IMR-90 (cell line): ENCODE measurements around the gene RNF103. TPM values are rescaled to one million over a fixed set of nuclear protein-coding genes. Genes with fewer than 3 reads are reported as not detected.

Source experiments
- ATAC-seq: fragments of 200-7000 bp; cut with Tn5 transposase; 2 replicates; pipeline ENCODE4 v1.9.1; 2020; ENCODE audit warnings: low read depth, mild to moderate bottlenecking, moderate library complexity
- BruUV-seq: library from RNA; stranded (reverse); fragments of 400-500 nt; replicated peaks from 2 replicates; lab custom pipeline; 2021; lab: Mats Ljungman, UMichigan
- CTCF ChIA-PET: fragments of 300-600 bp; formaldehyde crosslinking; extraction: SDS; loops from one replicate; lab custom pipeline; 2021; ENCODE audit warnings: antibody characterized with exemption; lab: Yijun Ruan, JAX
- POLR2A ChIA-PET: fragments of 300-600 bp; sonication (Branson Sonifier 250); formaldehyde crosslinking; loops from one replicate; lab custom pipeline; 2022; ENCODE audit warnings: antibody characterized with exemption; ENCODE audit not compliant: unreplicated experiment; lab: Charles Lee
- DNase-seq: peaks from one replicate; pipeline ENCODE4 v3.0.0; 2013
- H2AFZ ChIP-seq: replicated peaks from 2 replicates; pipeline ENCODE3; 2013; ENCODE audit warnings: low read length, mild to moderate bottlenecking; ENCODE audit not compliant: poor library complexity
- H2AK5ac ChIP-seq: 2 replicates; pipeline ENCODE4 v1.6.1; 2013; ENCODE audit warnings: low read depth, low read length, inconsistent platforms
- H2AK9ac ChIP-seq: replicated peaks from 2 replicates; pipeline ENCODE3; 2013; ENCODE audit warnings: mild to moderate bottlenecking, low read depth, low read length, moderate library complexity; ENCODE audit not compliant: poor library complexity
- H2BK120ac ChIP-seq: 2 replicates; pipeline ENCODE4 v1.6.1; 2013; ENCODE audit warnings: low read depth, low read length, inconsistent platforms
- H2BK15ac ChIP-seq: 3 replicates; pipeline ENCODE4 v1.6.1; 2013; ENCODE audit warnings: low read depth, low read length, inconsistent platforms
- H2BK20ac ChIP-seq: 2 replicates; pipeline ENCODE4 v1.6.1; 2013; ENCODE audit warnings: low read depth, mild to moderate bottlenecking, inconsistent platforms, low read length, moderate library complexity
- H2BK5ac ChIP-seq: 2 replicates; pipeline ENCODE4 v1.6.1; 2013; ENCODE audit warnings: mild to moderate bottlenecking, low read depth, low read length, inconsistent platforms; ENCODE audit not compliant: poor library complexity, severe bottlenecking
- H3K14ac ChIP-seq: replicated peaks from 2 replicates; pipeline ENCODE4 v1.6.1; 2013; ENCODE audit warnings: low read depth, low read length, inconsistent platforms
- H3K18ac ChIP-seq: 2 replicates; pipeline ENCODE4 v1.6.1; 2013; ENCODE audit warnings: low read depth, low read length, control low read depth
- H3K23ac ChIP-seq: 2 replicates; pipeline ENCODE4 v1.6.1; 2013; ENCODE audit warnings: low read depth, low read length, inconsistent platforms
- H3K27ac ChIP-seq: 2 replicates; pipeline ENCODE4 v1.5.1; 2013; ENCODE audit warnings: mild to moderate bottlenecking, control low read depth, low read length; ENCODE audit not compliant: insufficient read depth
- H3K27me3 ChIP-seq: 2 replicates; pipeline ENCODE4 v1.6.1; 2013; ENCODE audit warnings: low read length; ENCODE audit not compliant: control insufficient read depth, insufficient read depth
- H3K36me3 ChIP-seq: 2 replicates; pipeline ENCODE4 v1.6.1; 2013; ENCODE audit warnings: low read length, mixed read lengths; ENCODE audit not compliant: control insufficient read depth, insufficient read depth
- H3K4ac ChIP-seq: 2 replicates; pipeline ENCODE4 v1.6.1; 2013; ENCODE audit warnings: low read depth, low read length, inconsistent platforms
- H3K4me1 ChIP-seq: 2 replicates; pipeline ENCODE4 v1.6.1; 2013; ENCODE audit warnings: low read length, mixed read lengths; ENCODE audit not compliant: control insufficient read depth, insufficient read depth
- H3K4me2 ChIP-seq: 2 replicates; pipeline ENCODE4 v1.6.1; 2013; ENCODE audit warnings: low read depth, mild to moderate bottlenecking, control low read depth, low read length, moderate library complexity
- H3K4me3 ChIP-seq: 2 replicates; pipeline ENCODE4 v1.5.1; 2013; ENCODE audit warnings: low read depth, mild to moderate bottlenecking, control low read depth, low read length, moderate library complexity; ENCODE audit not compliant: insufficient read depth
- H3K56ac ChIP-seq: 2 replicates; pipeline ENCODE4 v1.6.1; 2013; ENCODE audit warnings: low read length, inconsistent platforms; ENCODE audit not compliant: insufficient read depth; ENCODE audit errors: extremely low read depth
- H3K79me1 ChIP-seq, 2 experiments: 2 replicates each; pipeline ENCODE4 v1.6.1; 2013; ENCODE audit warnings: low read length in 2 of 2, inconsistent platforms in 1 of 2, low read depth in 1 of 2
- H3K9ac ChIP-seq: 2 replicates; pipeline ENCODE4 v1.6.1; 2013; ENCODE audit warnings: low read depth, low read length, control low read depth
- H3K9me1 ChIP-seq: 2 replicates; pipeline ENCODE4 v1.6.1; 2013; ENCODE audit warnings: low read length, inconsistent platforms; ENCODE audit not compliant: insufficient read depth
- H3K9me3 ChIP-seq: 2 replicates; pipeline ENCODE4 v1.6.1; 2013; ENCODE audit warnings: low read length; ENCODE audit not compliant: control insufficient read depth, insufficient read depth
- H4K20me1 ChIP-seq: 2 replicates; pipeline ENCODE4 v1.6.1; 2013; ENCODE audit warnings: low read length, inconsistent platforms; ENCODE audit not compliant: insufficient read depth
- H4K5ac ChIP-seq: 2 replicates; pipeline ENCODE4 v1.6.1; 2013; ENCODE audit warnings: mild to moderate bottlenecking, low read depth, low read length, control low read depth
- H4K8ac ChIP-seq, 2 experiments: 2 replicates each; pipeline ENCODE4 v1.6.1; 2013; ENCODE audit warnings: low read depth in 2 of 2, low read length in 2 of 2, control low read depth in 1 of 2, inconsistent platforms in 1 of 2
- H4K91ac ChIP-seq: 2 replicates; pipeline ENCODE4 v1.6.1; 2013; ENCODE audit warnings: low read depth, low read length, inconsistent platforms; ENCODE audit not compliant: insufficient read depth
- BHLHE40 ChIP-seq: fragments of 150-350 bp; IDR thresholded peaks from 2 replicates; pipeline ENCODE4 v1.6.1; 2016; ENCODE audit warnings: mild to moderate bottlenecking, low read depth, low read length
- CEBPB ChIP-seq: IDR thresholded peaks from 2 replicates; pipeline ENCODE4 v1.6.1; 2012; ENCODE audit warnings: low read depth, low read length, improper control_type of control experiment
- CHD1 ChIP-seq: IDR thresholded peaks from 2 replicates; pipeline ENCODE4 v1.6.1; 2012; ENCODE audit warnings: low read depth, low read length, improper control_type of control experiment
- FOS ChIP-seq: fragments of 150-350 bp; IDR thresholded peaks from 2 replicates; pipeline ENCODE4 v1.6.1; 2016; ENCODE audit warnings: low read depth, low read length
- MAFK ChIP-seq: IDR thresholded peaks from 2 replicates; pipeline ENCODE4 v1.6.1; 2012; ENCODE audit warnings: low read depth, low read length, improper control_type of control experiment
- MAZ ChIP-seq: IDR thresholded peaks from 2 replicates; pipeline ENCODE4 v1.6.1; 2012; ENCODE audit warnings: low read depth, mild to moderate bottlenecking, low read length, improper control_type of control experiment, moderate library complexity, borderline replicate concordance
- MXI1 ChIP-seq: IDR thresholded peaks from 2 replicates; pipeline ENCODE4 v1.6.1; 2012; ENCODE audit warnings: low read depth, mild to moderate bottlenecking, low read length, moderate library complexity, borderline replicate concordance
- NFE2L2 ChIP-seq: fragments of 150-350 bp; IDR thresholded peaks from 2 replicates; pipeline ENCODE4 v1.6.1; 2016; ENCODE audit warnings: low read depth, mild to moderate bottlenecking, low read length
- POLR2A ChIP-seq: IDR thresholded peaks from 2 replicates; pipeline ENCODE4 v1.6.1; 2012; ENCODE audit warnings: mild to moderate bottlenecking, low read depth, low read length
- RAD21 ChIP-seq: IDR thresholded peaks from 2 replicates; pipeline ENCODE4 v1.6.1; 2012; ENCODE audit warnings: low read length, improper control_type of control experiment
- RCOR1 ChIP-seq: IDR thresholded peaks from 2 replicates; pipeline ENCODE4 v1.6.1; 2012; ENCODE audit warnings: mild to moderate bottlenecking, low read length, improper control_type of control experiment; ENCODE audit not compliant: insufficient replicate concordance
- RFX5 ChIP-seq: IDR thresholded peaks from 2 replicates; pipeline ENCODE4 v1.8.0; 2012; ENCODE audit warnings: low read depth, mild to moderate bottlenecking, low read length, moderate library complexity
- SMC3 ChIP-seq: fragments of 150-350 bp; IDR thresholded peaks from 2 replicates; pipeline ENCODE4 v1.6.1; 2016; ENCODE audit warnings: low read depth, mild to moderate bottlenecking, antibody characterized with exemption, low read length, moderate library complexity
- WGBS, 2 experiments: methylation state at CpG; one replicate each; pipeline versions ENCODE4 v1.1.5 to v1.1.7; 2013; ENCODE audit warnings: missing lambda C conversion rate in 2 of 2; ENCODE audit not compliant: insufficient read length in 1 of 2; ENCODE audit errors: extremely low coverage in 2 of 2; 5-methylcytosine and 5-hydroxymethylcytosine counted together
- dilution Hi-C: fragments of 300-500 bp; cut with HindIII; formaldehyde crosslinking; loops from one replicate; pipeline ENCODE4 v1.14.3; 2018; ENCODE audit warnings: low sequenced_read_pairs; ENCODE audit not compliant: unreplicated experiment
- in situ Hi-C: fragments of 300-500 bp; cut with MboI; formaldehyde crosslinking; loops from 3 replicates; pipeline ENCODE4 v1.14.3; 2019; ENCODE audit warnings: low sequenced_read_pairs, inconsistent platforms, mixed read lengths
- intact Hi-C: fragments of 100-400 bp; cut with micrococcal nuclease; formaldehyde crosslinking; loops from 2 replicates; pipeline ENCODE4 v1.10.0; 2022
- polyA plus RNA-seq, 3 experiments: library from polyadenylated mRNA; depleted of rRNA; stranded (reverse); fragments of >200 nt; gene quantifications; 2 replicates each; pipeline ENCODE4 v1.2.3, GENCODE V29; 2012; ENCODE audit warnings: low replicate concordance in 1 of 3
- total RNA-seq: library from RNA; depleted of rRNA; stranded (reverse); fragments of >200 nt; gene quantifications from 2 replicates; pipeline ENCODE4 v1.2.3, GENCODE V29; 2012
- TF ChIP-seq, protein P1 (sequence below): conservative IDR thresholded peaks from 2 replicates; pipeline ENCODE4 v1.5.1; 2012; ENCODE audit warnings: mild to moderate bottlenecking, low read depth, low read length, improper control_type of control experiment
- TF ChIP-seq, protein P2 (sequence below): fragments of 150-350 bp; IDR thresholded peaks from 2 replicates; pipeline ENCODE4 v1.6.1; 2016; ENCODE audit warnings: low read depth, mild to moderate bottlenecking, low read length, moderate library complexity, borderline replicate concordance
- TF ChIP-seq, protein P3 (sequence below): fragments of 150-350 bp; IDR thresholded peaks from 2 replicates; pipeline ENCODE4 v1.6.1; 2017; ENCODE audit warnings: mild to moderate bottlenecking, antibody characterized with exemption, low read length, low read depth

RNF103 gene
- total and polyA plus RNA-seq, 2 of the 4 experiments (the other 2 are of a cell fraction) = 5.6 to 7.2 TPM

DNA sequence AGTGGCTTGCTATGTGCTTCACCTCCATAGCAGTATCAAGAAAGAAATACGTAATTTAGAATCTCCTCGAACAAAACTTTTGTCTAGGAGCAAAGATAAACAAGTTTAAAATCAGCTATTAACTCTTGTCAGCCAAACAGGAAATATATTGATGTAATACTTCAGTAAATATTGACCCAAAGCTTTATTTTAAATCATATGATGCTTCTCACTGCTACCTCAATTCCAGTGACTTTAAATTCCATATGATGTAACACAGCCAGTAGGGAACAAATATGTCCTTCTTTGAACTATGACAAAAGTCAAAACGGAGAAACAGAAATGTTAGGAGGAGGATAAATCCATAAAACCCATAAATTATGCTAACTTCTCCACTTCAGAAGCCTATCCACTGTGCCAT lies 7.2 kb downstream of the RNF103 start:
- H2BK5ac ChIP-seq = no peak overlapping the region
- in situ Hi-C loops (no loop called here), intact Hi-C loops (no loop called here), dilution Hi-C loops (no loop called here)
- no peak overlapping the region for H4K8ac ChIP-seq
- H3K9me1 ChIP-seq = no peaks in the 10 kb centered on the region; the same call in 1 of the 2 replicates
- peaks cover 2% of the 10 kb centered on the region for H3K36me3 ChIP-seq
- TF ChIP-seq RAD21 (no peak), RCOR1 (no peak), POLR2A (no peak), SMC3 (no peak), CEBPB (no peak), CHD1 (no peak), BHLHE40 (no peak), MAFK (no peak), MAZ (no peak), RFX5 (no peak), FOS (no peak), NFE2L2 (no peak), MXI1 (no peak)
- TF ChIP-seq, protein P1, sequence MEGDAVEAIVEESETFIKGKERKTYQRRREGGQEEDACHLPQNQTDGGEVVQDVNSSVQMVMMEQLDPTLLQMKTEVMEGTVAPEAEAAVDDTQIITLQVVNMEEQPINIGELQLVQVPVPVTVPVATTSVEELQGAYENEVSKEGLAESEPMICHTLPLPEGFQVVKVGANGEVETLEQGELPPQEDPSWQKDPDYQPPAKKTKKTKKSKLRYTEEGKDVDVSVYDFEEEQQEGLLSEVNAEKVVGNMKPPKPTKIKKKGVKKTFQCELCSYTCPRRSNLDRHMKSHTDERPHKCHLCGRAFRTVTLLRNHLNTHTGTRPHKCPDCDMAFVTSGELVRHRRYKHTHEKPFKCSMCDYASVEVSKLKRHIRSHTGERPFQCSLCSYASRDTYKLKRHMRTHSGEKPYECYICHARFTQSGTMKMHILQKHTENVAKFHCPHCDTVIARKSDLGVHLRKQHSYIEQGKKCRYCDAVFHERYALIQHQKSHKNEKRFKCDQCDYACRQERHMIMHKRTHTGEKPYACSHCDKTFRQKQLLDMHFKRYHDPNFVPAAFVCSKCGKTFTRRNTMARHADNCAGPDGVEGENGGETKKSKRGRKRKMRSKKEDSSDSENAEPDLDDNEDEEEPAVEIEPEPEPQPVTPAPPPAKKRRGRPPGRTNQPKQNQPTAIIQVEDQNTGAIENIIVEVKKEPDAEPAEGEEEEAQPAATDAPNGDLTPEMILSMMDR = no peak
- TF ChIP-seq, protein P2, sequence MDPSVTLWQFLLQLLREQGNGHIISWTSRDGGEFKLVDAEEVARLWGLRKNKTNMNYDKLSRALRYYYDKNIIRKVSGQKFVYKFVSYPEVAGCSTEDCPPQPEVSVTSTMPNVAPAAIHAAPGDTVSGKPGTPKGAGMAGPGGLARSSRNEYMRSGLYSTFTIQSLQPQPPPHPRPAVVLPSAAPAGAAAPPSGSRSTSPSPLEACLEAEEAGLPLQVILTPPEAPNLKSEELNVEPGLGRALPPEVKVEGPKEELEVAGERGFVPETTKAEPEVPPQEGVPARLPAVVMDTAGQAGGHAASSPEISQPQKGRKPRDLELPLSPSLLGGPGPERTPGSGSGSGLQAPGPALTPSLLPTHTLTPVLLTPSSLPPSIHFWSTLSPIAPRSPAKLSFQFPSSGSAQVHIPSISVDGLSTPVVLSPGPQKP = no peak
- TF ChIP-seq, protein P3, sequence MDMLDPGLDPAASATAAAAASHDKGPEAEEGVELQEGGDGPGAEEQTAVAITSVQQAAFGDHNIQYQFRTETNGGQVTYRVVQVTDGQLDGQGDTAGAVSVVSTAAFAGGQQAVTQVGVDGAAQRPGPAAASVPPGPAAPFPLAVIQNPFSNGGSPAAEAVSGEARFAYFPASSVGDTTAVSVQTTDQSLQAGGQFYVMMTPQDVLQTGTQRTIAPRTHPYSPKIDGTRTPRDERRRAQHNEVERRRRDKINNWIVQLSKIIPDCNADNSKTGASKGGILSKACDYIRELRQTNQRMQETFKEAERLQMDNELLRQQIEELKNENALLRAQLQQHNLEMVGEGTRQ = no peak
- H2AK9ac ChIP-seq = no peak overlapping the region
- no peaks in the 10 kb centered on the region for H3K4me1 ChIP-seq
- H3K9ac ChIP-seq = no peak overlapping the region
- no peak overlapping the region for H3K4me2 ChIP-seq
- no peak overlapping the region for H3K14ac ChIP-seq
- no peak overlapping the region for H2AFZ ChIP-seq
- H3K23ac ChIP-seq = no peak overlapping the region
- no peak overlapping the region for H2BK20ac ChIP-seq
- no peaks in the 10 kb centered on the region for H3K27me3 ChIP-seq
- H4K20me1 ChIP-seq = no peaks in the 10 kb centered on the region; the same call in 1 of the 2 replicates
- ChIA-PET POLR2A (no interaction called here), CTCF (interaction anchor here (0.6 kb wide), 1 partner anchor 12 kb away, joined by 3 read pairs; no protein-coding TSS in a partner anchor)
- H4K5ac ChIP-seq = no peak overlapping the region
- ATAC-seq (no peak), DNase-seq (no peak)
- H3K79me1 ChIP-seq = peaks cover 4 to 8% of the 10 kb centered on the region in 2 experiments; a peak in 3 of 4 replicates
- no peak overlapping the region for H3K4me3 ChIP-seq
- WGBS, 2 experiments = no CpG with 5 or more reads among the region's 3 CpGs
- no peaks in the 10 kb centered on the region for H3K9me3 ChIP-seq
- H3K56ac ChIP-seq = no peak overlapping the region
- H4K91ac ChIP-seq = no peak overlapping the region
- no peak overlapping the region for H3K4ac ChIP-seq
- H3K27ac ChIP-seq = no peak overlapping the region
- H3K18ac ChIP-seq = no peak overlapping the region
- no TSS peak for BruUV-seq
- H2BK15ac ChIP-seq = no peak overlapping the region
- no peak overlapping the region for H2AK5ac ChIP-seq
- H2BK120ac ChIP-seq = no peak overlapping the region
